HEK293 (cell line): ENCODE results near the gene CFAP53.
A peak's percentile ranks its signal among the peaks of the same experiment; 100 is the strongest.

Experiments
- BCL11B ChIP-seq: fragments of 450-650 bp; formaldehyde crosslinking; IDR thresholded peaks from 2 replicates; pipeline ENCODE4 v1.5.1; 2016; ENCODE audit warnings: low read depth, missing biosample characterization, missing genetic modification characterization
- CTCF ChIP-seq: fragments of 450-650 bp; formaldehyde crosslinking; IDR thresholded peaks from 2 replicates; pipeline ENCODE4 v1.5.1; 2016; ENCODE audit warnings: missing biosample characterization, missing genetic modification characterization
- GLIS2 ChIP-seq: fragments of 450-650 bp; formaldehyde crosslinking; IDR thresholded peaks from 2 replicates; pipeline ENCODE4 v1.5.1; 2016; ENCODE audit warnings: missing biosample characterization, missing genetic modification characterization
- KLF16 ChIP-seq: fragments of 450-650 bp; formaldehyde crosslinking; IDR thresholded peaks from 2 replicates; pipeline ENCODE4 v1.5.1; 2017; ENCODE audit warnings: missing biosample characterization, missing genetic modification characterization
- ZBTB10 ChIP-seq: fragments of 450-650 bp; formaldehyde crosslinking; IDR thresholded peaks from 2 replicates; pipeline ENCODE4 v1.5.1; 2016; ENCODE audit warnings: missing biosample characterization, missing genetic modification characterization
- ZBTB48 ChIP-seq: fragments of 450-650 bp; formaldehyde crosslinking; IDR thresholded peaks from 2 replicates; pipeline ENCODE4 v1.5.1; 2016; ENCODE audit warnings: missing biosample characterization, missing genetic modification characterization
- ZEB2 ChIP-seq: fragments of 450-650 bp; formaldehyde crosslinking; IDR thresholded peaks from 2 replicates; pipeline ENCODE4 v1.5.1; 2016; ENCODE audit warnings: missing biosample characterization, missing genetic modification characterization
- ZFHX2 ChIP-seq: fragments of 450-650 bp; formaldehyde crosslinking; conservative IDR thresholded peaks from 2 replicates; pipeline ENCODE4 v1.5.1; 2016; ENCODE audit warnings: missing biosample characterization, missing genetic modification characterization
- ZFP37 ChIP-seq: fragments of 450-650 bp; formaldehyde crosslinking; IDR thresholded peaks from 2 replicates; pipeline ENCODE4 v1.5.1; 2016; ENCODE audit warnings: missing biosample characterization, missing genetic modification characterization
- ZNF155 ChIP-seq: fragments of 450-650 bp; formaldehyde crosslinking; IDR thresholded peaks from 2 replicates; pipeline ENCODE4 v1.5.1; 2016; ENCODE audit warnings: missing biosample characterization, missing genetic modification characterization
- ZNF248 ChIP-seq: fragments of 450-650 bp; formaldehyde crosslinking; IDR thresholded peaks from 2 replicates; pipeline ENCODE4 v1.5.1; 2017; ENCODE audit warnings: missing biosample characterization, missing genetic modification characterization
- ZNF311 ChIP-seq: fragments of 450-650 bp; formaldehyde crosslinking; IDR thresholded peaks from 2 replicates; pipeline ENCODE4 v1.5.1; 2017; ENCODE audit warnings: missing biosample characterization, missing genetic modification characterization, borderline replicate concordance
- ZNF354C ChIP-seq: fragments of 450-650 bp; formaldehyde crosslinking; IDR thresholded peaks from 2 replicates; pipeline ENCODE4 v1.5.1; 2016; ENCODE audit warnings: missing biosample characterization, missing genetic modification characterization, low read depth, borderline replicate concordance
- ZNF394 ChIP-seq: fragments of 450-650 bp; formaldehyde crosslinking; IDR thresholded peaks from 2 replicates; pipeline ENCODE4 v1.5.1; 2016; ENCODE audit warnings: missing biosample characterization, missing genetic modification characterization, mild to moderate bottlenecking, moderate library complexity, borderline replicate concordance
- ZNF398 ChIP-seq: fragments of 450-650 bp; formaldehyde crosslinking; IDR thresholded peaks from 2 replicates; pipeline ENCODE4 v1.5.1; 2017; ENCODE audit warnings: missing biosample characterization, missing genetic modification characterization
- ZNF488 ChIP-seq: fragments of 450-650 bp; formaldehyde crosslinking; IDR thresholded peaks from 2 replicates; pipeline ENCODE4 v1.5.1; 2016; ENCODE audit warnings: missing biosample characterization, missing genetic modification characterization
- ZNF707 ChIP-seq: fragments of 450-650 bp; formaldehyde crosslinking; IDR thresholded peaks from 2 replicates; pipeline ENCODE4 v1.5.1; 2016; ENCODE audit warnings: missing biosample characterization, missing genetic modification characterization
- ZNF776 ChIP-seq: fragments of 450-650 bp; formaldehyde crosslinking; IDR thresholded peaks from 2 replicates; pipeline ENCODE4 v1.5.0; 2017; ENCODE audit warnings: missing biosample characterization, missing genetic modification characterization, borderline replicate concordance
- ZNF785 ChIP-seq: fragments of 450-650 bp; formaldehyde crosslinking; IDR thresholded peaks from 2 replicates; pipeline ENCODE4 v1.5.1; 2016; ENCODE audit warnings: missing biosample characterization, missing genetic modification characterization
- ZSCAN23 ChIP-seq: fragments of 450-650 bp; formaldehyde crosslinking; IDR thresholded peaks from 2 replicates; pipeline ENCODE4 v1.5.1; 2016; ENCODE audit warnings: missing biosample characterization, missing genetic modification characterization
- TF ChIP-seq, protein P1 (sequence below): fragments of 450-650 bp; formaldehyde crosslinking; IDR thresholded peaks from 2 replicates; pipeline ENCODE4 v1.5.0; 2017; ENCODE audit warnings: missing biosample characterization, missing genetic modification characterization, borderline replicate concordance
- TF ChIP-seq, protein P2 (sequence below): fragments of 450-650 bp; formaldehyde crosslinking; IDR thresholded peaks from 2 replicates; pipeline ENCODE4 v1.5.1; 2017; ENCODE audit warnings: missing biosample characterization, missing genetic modification characterization
- TF ChIP-seq, protein P3 (sequence below): fragments of 450-650 bp; formaldehyde crosslinking; IDR thresholded peaks from 2 replicates; pipeline ENCODE4 v1.5.1; 2016; ENCODE audit warnings: missing biosample characterization, missing genetic modification characterization
- TF ChIP-seq, protein P4 (sequence below): fragments of 450-650 bp; formaldehyde crosslinking; IDR thresholded peaks from 2 replicates; pipeline ENCODE4 v1.5.1; 2016; ENCODE audit warnings: missing biosample characterization, missing genetic modification characterization

The CFAP53 gene

DNA sequence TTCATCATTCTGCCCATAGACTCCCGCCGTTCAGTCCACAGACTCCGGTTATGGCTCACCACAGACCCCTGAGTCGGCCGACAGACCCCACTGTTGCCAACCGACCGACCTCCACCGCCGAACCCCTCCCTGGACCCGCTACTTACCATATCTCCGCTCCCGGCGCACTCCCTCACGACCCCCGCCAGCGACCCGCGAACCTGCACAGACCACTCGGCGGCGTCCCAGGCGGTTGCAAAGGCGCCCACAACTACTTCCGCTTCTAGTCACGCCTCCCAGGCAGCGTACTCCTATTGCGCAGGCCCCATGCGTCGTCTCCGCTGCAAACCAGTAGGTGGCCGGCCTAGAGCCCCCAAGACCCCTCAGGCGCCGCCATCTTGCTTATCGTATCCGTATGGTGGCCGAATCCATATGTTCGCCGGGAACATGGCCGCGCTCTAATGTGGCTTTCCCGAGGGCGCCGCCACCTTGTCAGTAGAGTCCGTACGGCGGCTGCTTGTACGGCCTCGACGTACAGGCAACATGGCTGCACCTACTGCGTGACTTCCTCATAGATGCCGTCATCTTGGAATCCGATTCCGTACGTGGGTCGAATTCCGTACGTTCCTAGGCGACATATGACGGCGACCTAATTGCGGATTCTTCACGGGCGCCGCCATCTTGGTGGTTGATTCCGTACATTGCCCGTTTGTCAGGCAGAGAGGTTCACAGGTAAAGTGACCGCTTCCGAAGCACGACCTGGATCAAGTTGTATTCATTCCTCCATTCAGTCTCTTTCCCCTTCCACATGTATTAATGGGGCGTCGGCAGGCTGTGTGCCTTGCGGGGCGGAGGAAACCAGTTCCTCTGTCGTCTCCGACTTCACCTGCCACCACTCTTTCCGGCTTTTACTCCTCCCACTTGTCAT is 21.4 kb upstream of the CFAP53 start, which contains the start of gene CXXC1 (continued):
- TF ChIP-seq CTCF (tag by site-specific recombination) (peak; percentile 99), ZNF248 (tag by site-specific recombination) (no peak), ZEB2 (tag by site-specific recombination) (peak; percentile 92), ZNF311 (no peak), ZFHX2 (peak; percentile 45), GLIS2 (tag by site-specific recombination) (peak; percentile 99), ZBTB10 (tag by site-specific recombination) (peak; percentile 77; the same call in 1 of the 2 replicates), ZBTB48 (no peak), ZNF354C (tag by site-specific recombination) (no peak), BCL11B (tag by site-specific recombination) (peak; percentile 82), ZNF398 (tag by site-specific recombination) (0 out of 2 replicates have a peak, but pooled peaks have one; percentile 32), ZNF394 (tag by site-specific recombination) (peak; percentile 67; the same call in 1 of the 2 replicates), ZNF155 (tag by site-specific recombination) (no peak), ZNF488 (tag by site-specific recombination) (no peak), ZSCAN23 (tag by site-specific recombination) (no peak), ZNF776 (no peak), KLF16 (peak; percentile 84), ZNF707 (tag by site-specific recombination) (no peak), ZNF785 (tag by site-specific recombination) (no peak), ZFP37 (peak; percentile 50)
- TF ChIP-seq, protein P1, sequence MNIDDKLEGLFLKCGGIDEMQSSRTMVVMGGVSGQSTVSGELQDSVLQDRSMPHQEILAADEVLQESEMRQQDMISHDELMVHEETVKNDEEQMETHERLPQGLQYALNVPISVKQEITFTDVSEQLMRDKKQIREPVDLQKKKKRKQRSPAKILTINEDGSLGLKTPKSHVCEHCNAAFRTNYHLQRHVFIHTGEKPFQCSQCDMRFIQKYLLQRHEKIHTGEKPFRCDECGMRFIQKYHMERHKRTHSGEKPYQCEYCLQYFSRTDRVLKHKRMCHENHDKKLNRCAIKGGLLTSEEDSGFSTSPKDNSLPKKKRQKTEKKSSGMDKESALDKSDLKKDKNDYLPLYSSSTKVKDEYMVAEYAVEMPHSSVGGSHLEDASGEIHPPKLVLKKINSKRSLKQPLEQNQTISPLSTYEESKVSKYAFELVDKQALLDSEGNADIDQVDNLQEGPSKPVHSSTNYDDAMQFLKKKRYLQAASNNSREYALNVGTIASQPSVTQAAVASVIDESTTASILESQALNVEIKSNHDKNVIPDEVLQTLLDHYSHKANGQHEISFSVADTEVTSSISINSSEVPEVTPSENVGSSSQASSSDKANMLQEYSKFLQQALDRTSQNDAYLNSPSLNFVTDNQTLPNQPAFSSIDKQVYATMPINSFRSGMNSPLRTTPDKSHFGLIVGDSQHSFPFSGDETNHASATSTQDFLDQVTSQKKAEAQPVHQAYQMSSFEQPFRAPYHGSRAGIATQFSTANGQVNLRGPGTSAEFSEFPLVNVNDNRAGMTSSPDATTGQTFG: no peak
- TF ChIP-seq, protein P2, sequence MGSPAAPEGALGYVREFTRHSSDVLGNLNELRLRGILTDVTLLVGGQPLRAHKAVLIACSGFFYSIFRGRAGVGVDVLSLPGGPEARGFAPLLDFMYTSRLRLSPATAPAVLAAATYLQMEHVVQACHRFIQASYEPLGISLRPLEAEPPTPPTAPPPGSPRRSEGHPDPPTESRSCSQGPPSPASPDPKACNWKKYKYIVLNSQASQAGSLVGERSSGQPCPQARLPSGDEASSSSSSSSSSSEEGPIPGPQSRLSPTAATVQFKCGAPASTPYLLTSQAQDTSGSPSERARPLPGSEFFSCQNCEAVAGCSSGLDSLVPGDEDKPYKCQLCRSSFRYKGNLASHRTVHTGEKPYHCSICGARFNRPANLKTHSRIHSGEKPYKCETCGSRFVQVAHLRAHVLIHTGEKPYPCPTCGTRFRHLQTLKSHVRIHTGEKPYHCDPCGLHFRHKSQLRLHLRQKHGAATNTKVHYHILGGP (tag by site-specific recombination): no peak
- TF ChIP-seq, protein P3, sequence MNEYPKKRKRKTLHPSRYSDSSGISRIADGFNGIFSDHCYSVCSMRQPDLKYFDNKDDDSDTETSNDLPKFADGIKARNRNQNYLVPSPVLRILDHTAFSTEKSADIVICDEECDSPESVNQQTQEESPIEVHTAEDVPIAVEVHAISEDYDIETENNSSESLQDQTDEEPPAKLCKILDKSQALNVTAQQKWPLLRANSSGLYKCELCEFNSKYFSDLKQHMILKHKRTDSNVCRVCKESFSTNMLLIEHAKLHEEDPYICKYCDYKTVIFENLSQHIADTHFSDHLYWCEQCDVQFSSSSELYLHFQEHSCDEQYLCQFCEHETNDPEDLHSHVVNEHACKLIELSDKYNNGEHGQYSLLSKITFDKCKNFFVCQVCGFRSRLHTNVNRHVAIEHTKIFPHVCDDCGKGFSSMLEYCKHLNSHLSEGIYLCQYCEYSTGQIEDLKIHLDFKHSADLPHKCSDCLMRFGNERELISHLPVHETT (tag by site-specific recombination): peak; percentile 81
- TF ChIP-seq, protein P4, sequence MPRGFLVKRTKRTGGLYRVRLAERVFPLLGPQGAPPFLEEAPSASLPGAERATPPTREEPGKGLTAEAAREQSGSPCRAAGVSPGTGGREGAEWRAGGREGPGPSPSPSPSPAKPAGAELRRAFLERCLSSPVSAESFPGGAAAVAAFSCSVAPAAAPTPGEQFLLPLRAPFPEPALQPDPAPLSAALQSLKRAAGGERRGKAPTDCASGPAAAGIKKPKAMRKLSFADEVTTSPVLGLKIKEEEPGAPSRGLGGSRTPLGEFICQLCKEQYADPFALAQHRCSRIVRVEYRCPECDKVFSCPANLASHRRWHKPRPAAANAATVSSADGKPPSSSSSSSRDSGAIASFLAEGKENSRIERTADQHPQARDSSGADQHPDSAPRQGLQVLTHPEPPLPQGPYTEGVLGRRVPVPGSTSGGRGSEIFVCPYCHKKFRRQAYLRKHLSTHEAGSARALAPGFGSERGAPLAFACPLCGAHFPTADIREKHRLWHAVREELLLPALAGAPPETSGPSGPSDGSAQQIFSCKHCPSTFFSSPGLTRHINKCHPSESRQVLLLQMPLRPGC (tag by site-specific recombination): no peak
